ENCODE data around the gene HHAT. TPM values are rescaled to one million over a fixed set of nuclear protein-coding genes. Genes with fewer than 3 reads are reported as not detected.

HHAT gene
- total and polyA plus RNA-seq, 5 donors, result 1.6 to 2.8 (median 2.3) TPM

GRCh38 chr1:210359255-210359654, 30.6 kb downstream of the HHAT start:
- Histone ChIP-seq H3K4me1 (ENCODE audit: control insufficient read depth, insufficient read depth, low read length) (no peaks in the 10 kb centered on the region), H3K27ac (ENCODE audit: low read length) (no peak overlapping the region), H3K4me3 (ENCODE audit: low read length) (no peak overlapping the region), H3K9me3 (ENCODE audit: control insufficient read depth, low read length) (no peaks in the 10 kb centered on the region), H3K27me3 (ENCODE audit: control insufficient read depth, insufficient read depth) (no peaks in the 10 kb centered on the region)
- DNase-seq (no peak), ATAC-seq (no peak)
- 93% methylated on average over 3 of the region's 3 CpGs for WGBS
- intact Hi-C loops (cut with DNase I), result no loop called here

DNA sequence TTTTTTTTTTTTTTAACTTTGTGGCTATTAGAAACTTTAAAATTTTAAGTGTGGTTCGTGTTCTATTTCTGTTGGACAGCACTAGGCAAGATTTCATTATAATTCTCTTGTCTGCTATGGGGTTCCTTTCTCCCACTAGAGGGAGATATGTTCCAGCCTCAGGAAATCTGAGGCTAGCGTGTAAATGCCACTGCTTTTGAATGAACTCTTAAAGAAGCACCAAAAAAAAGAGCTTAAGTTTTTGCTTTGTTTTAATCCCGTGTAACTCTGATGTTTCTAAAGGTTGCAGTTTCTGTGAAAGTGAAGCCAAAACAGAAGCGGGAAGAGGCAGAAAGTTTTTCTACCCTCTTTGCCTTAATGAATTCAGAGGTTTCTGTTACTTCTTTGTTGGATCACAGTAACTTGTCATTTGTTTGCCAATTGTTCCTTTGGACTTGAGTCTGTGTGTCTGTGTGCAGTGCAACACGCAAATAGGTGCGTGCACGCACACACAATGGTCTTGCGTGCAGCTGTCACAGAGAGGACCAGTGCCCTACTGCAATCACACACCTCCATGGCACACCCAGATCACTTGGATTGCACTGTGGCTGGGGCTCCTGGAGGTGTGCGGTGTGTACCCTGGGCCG, 32.3 kb downstream of the HHAT start:
- DNase-seq (no peak), ATAC-seq (peak; percentile 49 to 56)
- no peak overlapping the region for H3K27ac ChIP-seq (ENCODE audit: low read length)
- H3K4me1 ChIP-seq (ENCODE audit: control insufficient read depth, insufficient read depth, low read length), result no peaks in the 10 kb centered on the region
- intact Hi-C loops (cut with DNase I), result loop anchor here in 2 of 4 donors (5.0 kb wide), 1 partner anchor 36 kb away; no protein-coding TSS in a partner anchor
- H3K27me3 ChIP-seq (ENCODE audit: control insufficient read depth, insufficient read depth), result no peaks in the 10 kb centered on the region
- 47% methylated on average over 10 of the region's 10 CpGs for WGBS
- H3K4me3 ChIP-seq (ENCODE audit: low read length), result no peak overlapping the region
- H3K9me3 ChIP-seq (ENCODE audit: control insufficient read depth, low read length), result no peaks in the 10 kb centered on the region

DNA sequence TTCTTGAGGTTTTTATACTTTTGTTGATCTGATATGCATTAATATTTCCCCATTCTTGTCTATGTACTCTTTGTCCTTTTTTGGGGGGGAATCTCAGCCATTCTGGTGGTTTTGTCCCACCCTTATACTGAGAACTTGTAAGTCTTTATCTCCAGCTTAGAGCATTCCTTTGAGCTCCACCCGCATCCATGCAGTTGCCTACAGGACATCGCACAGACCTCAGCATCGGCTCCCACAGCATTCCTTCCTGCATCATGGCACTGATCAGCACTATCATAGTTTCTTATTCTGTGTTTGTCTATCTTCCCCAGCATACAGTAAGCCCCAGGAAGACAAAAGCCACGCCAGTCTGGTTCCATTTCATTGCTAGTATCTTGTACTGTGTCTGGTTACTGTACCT, 33.0 kb downstream of the HHAT start:
- no peak for ATAC-seq
- no peaks in the 10 kb centered on the region for H3K4me1 ChIP-seq (ENCODE audit: control insufficient read depth, insufficient read depth, low read length)
- no peak overlapping the region for H3K4me3 ChIP-seq (ENCODE audit: low read length)
- no peaks in the 10 kb centered on the region for H3K27me3 ChIP-seq (ENCODE audit: control insufficient read depth, insufficient read depth)
- H3K9me3 ChIP-seq (ENCODE audit: control insufficient read depth, low read length), result no peaks in the 10 kb centered on the region
- WGBS, result 76% methylated on average over 4 of the region's 4 CpGs
- no peak for DNase-seq
- intact Hi-C loops (cut with DNase I), result loop anchor here in 2 of 4 donors (5.0 kb wide), 1 partner anchor 36 kb away; no protein-coding TSS in a partner anchor
- H3K27ac ChIP-seq (ENCODE audit: low read length), result no peak overlapping the region

- no peak overlapping the region for H3K4me3 ChIP-seq (ENCODE audit: low read length)
- intact Hi-C loops (cut with DNase I), result loop anchor here in 2 of 4 donors (5.0 kb wide), 1 partner anchor 35 kb away; no protein-coding TSS in a partner anchor
- no peaks in the 10 kb centered on the region for H3K9me3 ChIP-seq (ENCODE audit: control insufficient read depth, low read length)
- no peak overlapping the region for H3K27ac ChIP-seq (ENCODE audit: low read length)
- no peaks in the 10 kb centered on the region for H3K27me3 ChIP-seq (ENCODE audit: control insufficient read depth, insufficient read depth)
- ATAC-seq (peak; percentile 91 to 92), DNase-seq (peak in 2 of 3 donors; percentile 32 to 54)
- 48% methylated on average over 4 of the region's 4 CpGs for WGBS
- H3K4me1 ChIP-seq (ENCODE audit: control insufficient read depth, insufficient read depth, low read length), result no peaks in the 10 kb centered on the region
Measured at GRCh38 chr1:210362526-210362925, 33.8 kb downstream of the HHAT start.

DNA sequence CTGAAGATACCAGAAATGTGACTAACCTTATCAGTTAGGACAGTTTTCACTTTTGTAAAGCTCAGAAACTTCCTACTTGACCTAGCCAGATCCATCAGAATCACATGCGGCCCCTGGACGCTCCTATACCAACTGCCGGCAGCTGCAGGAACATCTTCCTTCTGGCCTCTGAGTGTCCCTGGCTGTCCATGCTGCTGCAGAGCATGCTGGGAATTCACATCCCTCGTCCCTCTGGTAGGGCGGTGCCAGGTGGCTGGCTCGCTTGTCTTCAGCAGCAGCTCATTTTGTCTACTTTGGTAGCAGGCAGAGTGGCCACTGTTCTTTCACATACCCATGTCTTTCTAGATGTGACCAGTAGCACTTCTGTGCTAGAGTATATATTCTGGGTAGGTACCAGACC, 34.4 kb downstream of the HHAT start:
- intact Hi-C loops (cut with DNase I), result loop anchor here in 2 of 4 donors (5.0 kb wide), 1 partner anchor 34 kb away; no protein-coding TSS in a partner anchor
- H3K27me3 ChIP-seq (ENCODE audit: control insufficient read depth, insufficient read depth), result no peaks in the 10 kb centered on the region
- H3K4me1 ChIP-seq (ENCODE audit: control insufficient read depth, insufficient read depth, low read length), result no peaks in the 10 kb centered on the region
- ATAC-seq, result peak; percentile 20 to 25
- WGBS, result 77% methylated on average over 6 of the region's 6 CpGs
- no peak overlapping the region for H3K27ac ChIP-seq (ENCODE audit: low read length)
- no peak overlapping the region for H3K4me3 ChIP-seq (ENCODE audit: low read length)
- DNase-seq, result peak; percentile 31 to 72 (median 57)
- no peaks in the 10 kb centered on the region for H3K9me3 ChIP-seq (ENCODE audit: control insufficient read depth, low read length)

GRCh38 chr1:210364479-210364878, 35.8 kb downstream of the HHAT start:
- peak overlapping the region; percentile 66 for H3K27ac ChIP-seq (ENCODE audit: low read length)
- peaks cover under 1% of the 10 kb centered on the region for H3K4me1 ChIP-seq (ENCODE audit: control insufficient read depth, insufficient read depth, low read length)
- no peaks in the 10 kb centered on the region for H3K9me3 ChIP-seq (ENCODE audit: control insufficient read depth, low read length)
- intact Hi-C loops (cut with DNase I), result loop anchor here in 2 of 4 donors (5.0 kb wide), 1 partner anchor 33 kb away; no protein-coding TSS in a partner anchor
- DNase-seq (peak; percentile 68 to 87 (median 79)), ATAC-seq (peak; percentile 73 to 84)
- WGBS, result 49% methylated on average over 5 of the region's 5 CpGs
- no peaks in the 10 kb centered on the region for H3K27me3 ChIP-seq (ENCODE audit: control insufficient read depth, insufficient read depth)
- no peak overlapping the region for H3K4me3 ChIP-seq (ENCODE audit: low read length)

- Histone ChIP-seq H3K9me3 (ENCODE audit: control insufficient read depth, low read length) (no peaks in the 10 kb centered on the region), H3K27ac (ENCODE audit: low read length) (no peak overlapping the region), H3K27me3 (ENCODE audit: control insufficient read depth, insufficient read depth) (no peaks in the 10 kb centered on the region), H3K4me1 (ENCODE audit: control insufficient read depth, insufficient read depth, low read length) (peaks cover 2% of the 10 kb centered on the region), H3K4me3 (ENCODE audit: low read length) (no peak overlapping the region)
- intact Hi-C loops (cut with DNase I), result no loop called here
- no peak for ATAC-seq
- WGBS, result 81% methylated on average over 6 of the region's 6 CpGs
- DNase-seq, result no peak
Measured at GRCh38 chr1:210366767-210367166, 38.1 kb downstream of the HHAT start.

DNA sequence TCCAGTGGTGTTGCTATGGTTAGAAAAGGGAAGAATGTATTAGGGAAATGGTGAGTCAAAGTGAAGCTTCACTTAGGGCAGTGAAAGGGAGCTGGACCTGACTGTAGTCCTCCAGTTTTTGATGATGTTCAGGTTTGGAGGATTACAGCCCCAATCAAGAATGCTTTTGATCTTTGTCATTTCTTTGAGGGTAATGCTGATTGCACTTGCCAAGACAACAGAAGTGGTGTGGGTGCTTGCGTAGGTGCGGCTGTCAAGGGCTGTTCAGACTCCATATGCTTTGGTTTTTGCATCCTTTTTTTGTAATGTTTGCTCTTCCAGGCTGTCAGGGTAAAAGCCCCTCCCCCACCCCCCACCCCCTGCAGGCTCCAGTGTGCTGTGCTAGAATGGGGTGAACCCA, 38.9 kb downstream of the HHAT start:
- no peak overlapping the region for H3K4me3 ChIP-seq (ENCODE audit: low read length)
- intact Hi-C loops (cut with DNase I), result no loop called here
- H3K4me1 ChIP-seq (ENCODE audit: control insufficient read depth, insufficient read depth, low read length), result peaks cover 2% of the 10 kb centered on the region
- H3K27me3 ChIP-seq (ENCODE audit: control insufficient read depth, insufficient read depth), result no peaks in the 10 kb centered on the region
- no peak for DNase-seq
- H3K27ac ChIP-seq (ENCODE audit: low read length), result no peak overlapping the region
- no peak for ATAC-seq
- no peaks in the 10 kb centered on the region for H3K9me3 ChIP-seq (ENCODE audit: control insufficient read depth, low read length)
- WGBS, result 96% methylated on average over 2 of the region's 2 CpGs

DNA sequence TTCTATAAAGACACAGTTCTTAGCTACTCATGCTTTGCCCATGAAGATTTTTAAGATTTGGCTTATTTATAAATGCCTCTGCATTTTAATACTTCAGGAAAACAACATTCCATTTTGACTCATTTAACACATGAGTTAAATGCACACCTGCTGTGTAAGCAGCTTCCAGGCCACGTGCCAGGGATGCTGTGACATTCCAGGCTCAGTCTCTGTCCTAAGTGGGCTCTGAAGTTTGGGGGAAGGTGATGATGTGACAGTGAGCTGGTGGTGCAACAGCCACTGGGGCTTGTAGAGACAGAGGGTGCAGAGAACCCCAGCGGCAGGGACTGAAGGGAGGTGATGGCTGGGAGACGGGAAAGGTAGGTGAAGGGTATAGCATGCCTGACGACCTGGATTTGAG, 40.7 kb downstream of the HHAT start:
- WGBS, result 63% methylated on average over 4 of the region's 4 CpGs
- intact Hi-C loops (cut with DNase I), result no loop called here

DNA sequence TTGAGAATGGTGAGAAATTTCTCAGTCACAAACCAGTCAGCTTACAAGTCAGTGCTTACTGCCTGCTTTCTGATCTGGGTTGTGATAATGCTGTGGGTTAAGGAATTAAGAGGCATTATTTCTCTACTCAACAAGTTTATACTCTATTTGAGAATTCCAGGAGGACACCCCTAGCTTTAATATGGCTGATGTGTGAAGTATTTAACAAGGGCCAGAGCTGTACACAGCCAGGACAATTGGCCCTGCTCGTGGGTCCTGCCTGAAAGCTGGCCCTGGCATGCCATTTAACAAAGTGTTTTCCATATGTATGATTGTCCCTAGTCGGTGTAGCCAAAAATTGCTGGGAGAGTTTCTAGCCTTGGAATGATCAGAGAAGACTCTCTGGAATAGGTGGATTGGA, 43.2 kb downstream of the HHAT start:
- 58% methylated on average over 2 of the region's 2 CpGs for WGBS
- Histone ChIP-seq H3K4me3 (ENCODE audit: low read length) (no peak overlapping the region), H3K4me1 (ENCODE audit: control insufficient read depth, insufficient read depth, low read length) (peaks cover 2% of the 10 kb centered on the region), H3K27me3 (ENCODE audit: control insufficient read depth, insufficient read depth) (no peaks in the 10 kb centered on the region), H3K27ac (ENCODE audit: low read length) (no peak overlapping the region), H3K9me3 (ENCODE audit: control insufficient read depth, low read length) (no peaks in the 10 kb centered on the region)
- DNase-seq (no peak), ATAC-seq (no peak)
- intact Hi-C loops (cut with DNase I), result no loop called here

More for the DNA sequence above, 40.7 kb downstream of the HHAT start:
- ATAC-seq, result no peak
- Histone ChIP-seq H3K4me3 (ENCODE audit: low read length) (no peak overlapping the region), H3K27me3 (ENCODE audit: control insufficient read depth, insufficient read depth) (no peaks in the 10 kb centered on the region), H3K4me1 (ENCODE audit: control insufficient read depth, insufficient read depth, low read length) (peaks cover 2% of the 10 kb centered on the region), H3K27ac (ENCODE audit: low read length) (no peak overlapping the region), H3K9me3 (ENCODE audit: control insufficient read depth, low read length) (no peaks in the 10 kb centered on the region)
- DNase-seq, result no peak

DNA sequence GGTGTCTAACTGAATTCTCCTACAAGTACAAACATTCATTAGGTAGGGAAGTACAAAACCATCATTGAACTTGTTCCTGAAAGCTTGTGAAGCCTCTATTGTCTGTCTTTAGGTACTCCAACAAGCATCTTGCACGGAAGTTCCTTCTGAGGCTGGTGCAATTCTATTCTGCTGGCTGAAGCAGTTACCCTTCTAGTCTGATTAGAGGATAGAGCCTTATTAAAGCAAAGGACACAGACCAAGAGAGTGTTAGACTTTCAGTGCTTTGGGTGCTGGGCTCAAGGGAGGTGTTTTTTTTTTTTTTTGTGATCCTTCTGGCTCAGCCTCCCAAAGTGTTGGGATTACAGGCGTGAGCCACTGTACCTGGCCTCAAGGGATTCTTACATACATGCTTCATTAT, 43.8 kb downstream of the HHAT start:
- WGBS, result 97% methylated on average over 2 of the region's 2 CpGs
- Histone ChIP-seq H3K27ac (ENCODE audit: low read length) (no peak overlapping the region), H3K27me3 (ENCODE audit: control insufficient read depth, insufficient read depth) (no peaks in the 10 kb centered on the region), H3K4me1 (ENCODE audit: control insufficient read depth, insufficient read depth, low read length) (peaks cover 2% of the 10 kb centered on the region), H3K9me3 (ENCODE audit: control insufficient read depth, low read length) (no peaks in the 10 kb centered on the region), H3K4me3 (ENCODE audit: low read length) (no peak overlapping the region)
- no peak for DNase-seq
- no peak for ATAC-seq
- intact Hi-C loops (cut with DNase I), result no loop called here

Measured in right cardiac atrium (tissue), 5 donors.